ENCODE data around the gene SLC37A1. TPM values are rescaled to one million over a fixed set of nuclear protein-coding genes. Genes with fewer than 3 reads are reported as not detected.

Gene SLC37A1
- total and polyA plus RNA-seq, 9 of the 15 experiments (the other 6 are each of a cell fraction or from before 2014, with no cell fraction given), result 0.06 to 3.4 (median 0.40) TPM

DNA sequence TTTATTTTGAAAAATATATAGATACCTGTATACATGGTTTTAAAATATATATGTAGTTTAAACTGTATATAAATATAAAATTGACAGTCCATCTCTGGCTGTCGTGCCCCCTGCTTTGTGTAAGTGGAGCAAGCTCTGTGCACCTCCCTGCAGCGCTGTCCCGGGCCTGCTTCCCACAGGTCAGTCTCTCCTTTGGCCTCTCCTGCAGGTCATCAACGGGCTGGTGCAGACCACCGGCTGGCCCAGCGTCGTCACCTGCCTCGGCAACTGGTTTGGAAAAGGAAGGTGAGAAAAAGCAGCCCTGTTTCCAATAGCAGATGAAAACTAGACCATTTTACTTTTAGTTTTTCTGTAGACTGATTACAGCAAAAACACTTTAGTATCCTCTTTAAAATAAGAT is 28.5 kb downstream of the SLC37A1 start:
- ChIA-PET CTCF (ENCODE audit: low intra/inter-chr PET ratio) (no interaction called here), POLR2A (interaction anchor here (0.8 kb wide), 1 partner anchor 30 kb away, joined by 4 read pairs; no protein-coding TSS in a partner anchor)

DNA sequence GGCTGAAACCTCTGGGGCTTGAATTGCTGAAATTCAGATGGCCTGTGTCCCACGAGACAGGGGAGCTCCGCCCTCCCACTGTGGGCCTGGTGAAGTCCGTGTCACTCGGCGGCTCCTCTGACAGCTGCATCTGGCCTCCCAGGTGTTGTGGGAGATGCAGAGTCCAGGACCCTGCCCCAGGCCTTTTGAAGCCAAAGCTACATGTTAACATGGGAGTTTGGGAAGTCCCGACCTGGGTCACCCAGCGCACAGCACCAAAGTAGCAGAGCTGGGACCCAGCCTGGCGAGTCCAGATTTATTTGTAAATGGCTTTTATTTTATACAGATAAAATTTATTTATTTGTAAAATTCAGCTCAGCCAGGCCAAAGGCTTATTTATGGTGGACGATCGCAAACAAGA is 28.9 kb downstream of the SLC37A1 start:
- H3K9me3 ChIP-seq (replicated peaks; ENCODE audit: control insufficient read depth, insufficient read depth, low read depth, low read length), result no peaks in the 10 kb centered on the region
- ATAC-seq (no peak), FAIRE-seq (no peak), DNase-seq (ENCODE audit: extremely low read depth in 1 of 4, low spot score in 3 of 4) (no peak)
- H3K27ac ChIP-seq (ENCODE audit: extremely low read depth, low read depth, low read length), result no peak overlapping the region
- H3K4me1 ChIP-seq (replicated peaks in 1 of 2; ENCODE audit: control insufficient read depth in 2 of 2, insufficient read depth in 2 of 2, low read length in 2 of 2), result peaks cover 49 to 54% of the 10 kb centered on the region in 2 experiments
- in situ Hi-C loops (cut with MboI), result no loop called here
- H3K79me2 ChIP-seq (ENCODE audit: control insufficient read depth, insufficient read depth, low read length), result no peaks in the 10 kb centered on the region
- H3K4me3 ChIP-seq, result no peak overlapping the region
- intact Hi-C loops (cut with micrococcal nuclease), result loop anchor here (5.0 kb wide), 1 partner anchor 50 kb away; no protein-coding TSS in a partner anchor
- H3K9me1 ChIP-seq (ENCODE audit: control insufficient read depth, insufficient read depth, low read length), result peaks cover 2% of the 10 kb centered on the region
- no peak overlapping the region for H3K4me2 ChIP-seq (ENCODE audit: insufficient read depth, low read length)
- peak overlapping the region; percentile 21; the same call in 1 of the 2 replicates for H2AFZ ChIP-seq (ENCODE audit: low read depth, low read length)
- H3K36me3 ChIP-seq (ENCODE audit: control insufficient read depth, insufficient read depth, low read length), result no peaks in the 10 kb centered on the region
- ChIA-PET CTCF (ENCODE audit: low intra/inter-chr PET ratio) (no interaction called here), POLR2A (interaction anchor here (0.6 kb wide), 1 partner anchor 64 kb away, joined by 3 read pairs; no protein-coding TSS in a partner anchor)
- 0 out of 2 replicates have a peak, but pooled peaks cover 3% of the 10 kb centered on the region for H4K20me1 ChIP-seq (replicated peaks; ENCODE audit: control insufficient read depth, insufficient read depth, low read length)
- no peak for TF ChIP-seq MED1 (CRISPR knock-in tag; IDR thresholded peaks at IDR 0.05; ENCODE audit: borderline replicate concordance)
- TF ChIP-seq, protein P1, sequence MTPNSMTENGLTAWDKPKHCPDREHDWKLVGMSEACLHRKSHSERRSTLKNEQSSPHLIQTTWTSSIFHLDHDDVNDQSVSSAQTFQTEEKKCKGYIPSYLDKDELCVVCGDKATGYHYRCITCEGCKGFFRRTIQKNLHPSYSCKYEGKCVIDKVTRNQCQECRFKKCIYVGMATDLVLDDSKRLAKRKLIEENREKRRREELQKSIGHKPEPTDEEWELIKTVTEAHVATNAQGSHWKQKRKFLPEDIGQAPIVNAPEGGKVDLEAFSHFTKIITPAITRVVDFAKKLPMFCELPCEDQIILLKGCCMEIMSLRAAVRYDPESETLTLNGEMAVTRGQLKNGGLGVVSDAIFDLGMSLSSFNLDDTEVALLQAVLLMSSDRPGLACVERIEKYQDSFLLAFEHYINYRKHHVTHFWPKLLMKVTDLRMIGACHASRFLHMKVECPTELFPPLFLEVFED (CRISPR knock-in tag; conservative IDR thresholded peaks at IDR 0.05), result no peak
- no peak for TF ChIP-seq CAMTA2 (CRISPR knock-in tag; conservative IDR thresholded peaks at IDR 0.05)
- TF ChIP-seq, protein P2, sequence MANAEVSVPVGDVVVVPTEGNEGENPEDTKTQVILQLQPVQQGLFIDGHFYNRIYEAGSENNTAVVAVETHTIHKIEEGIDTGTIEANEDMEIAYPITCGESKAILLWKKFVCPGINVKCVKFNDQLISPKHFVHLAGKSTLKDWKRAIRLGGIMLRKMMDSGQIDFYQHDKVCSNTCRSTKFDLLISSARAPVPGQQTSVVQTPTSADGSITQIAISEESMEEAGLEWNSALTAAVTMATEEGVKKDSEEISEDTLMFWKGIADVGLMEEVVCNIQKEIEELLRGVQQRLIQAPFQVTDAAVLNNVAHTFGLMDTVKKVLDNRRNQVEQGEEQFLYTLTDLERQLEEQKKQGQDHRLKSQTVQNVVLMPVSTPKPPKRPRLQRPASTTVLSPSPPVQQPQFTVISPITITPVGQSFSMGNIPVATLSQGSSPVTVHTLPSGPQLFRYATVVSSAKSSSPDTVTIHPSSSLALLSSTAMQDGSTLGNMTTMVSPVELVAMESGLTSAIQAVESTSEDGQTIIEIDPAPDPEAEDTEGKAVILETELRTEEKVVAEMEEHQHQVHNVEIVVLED (CRISPR knock-in tag; IDR thresholded peaks at IDR 0.05), result no peak
- TF ChIP-seq, protein P3, sequence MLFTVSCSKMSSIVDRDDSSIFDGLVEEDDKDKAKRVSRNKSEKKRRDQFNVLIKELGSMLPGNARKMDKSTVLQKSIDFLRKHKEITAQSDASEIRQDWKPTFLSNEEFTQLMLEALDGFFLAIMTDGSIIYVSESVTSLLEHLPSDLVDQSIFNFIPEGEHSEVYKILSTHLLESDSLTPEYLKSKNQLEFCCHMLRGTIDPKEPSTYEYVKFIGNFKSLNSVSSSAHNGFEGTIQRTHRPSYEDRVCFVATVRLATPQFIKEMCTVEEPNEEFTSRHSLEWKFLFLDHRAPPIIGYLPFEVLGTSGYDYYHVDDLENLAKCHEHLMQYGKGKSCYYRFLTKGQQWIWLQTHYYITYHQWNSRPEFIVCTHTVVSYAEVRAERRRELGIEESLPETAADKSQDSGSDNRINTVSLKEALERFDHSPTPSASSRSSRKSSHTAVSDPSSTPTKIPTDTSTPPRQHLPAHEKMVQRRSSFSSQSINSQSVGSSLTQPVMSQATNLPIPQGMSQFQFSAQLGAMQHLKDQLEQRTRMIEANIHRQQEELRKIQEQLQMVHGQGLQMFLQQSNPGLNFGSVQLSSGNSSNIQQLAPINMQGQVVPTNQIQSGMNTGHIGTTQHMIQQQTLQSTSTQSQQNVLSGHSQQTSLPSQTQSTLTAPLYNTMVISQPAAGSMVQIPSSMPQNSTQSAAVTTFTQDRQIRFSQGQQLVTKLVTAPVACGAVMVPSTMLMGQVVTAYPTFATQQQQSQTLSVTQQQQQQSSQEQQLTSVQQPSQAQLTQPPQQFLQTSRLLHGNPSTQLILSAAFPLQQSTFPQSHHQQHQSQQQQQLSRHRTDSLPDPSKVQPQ (CRISPR knock-in tag; IDR thresholded peaks at IDR 0.05; ENCODE audit: borderline replicate concordance), result no peak
- no peak for TF ChIP-seq IFI16 (CRISPR knock-in tag; IDR thresholded peaks at IDR 0.05)
- no peak for TF ChIP-seq GTF2E2 (tag; IDR thresholded peaks at IDR 0.05)
- no peak for TF ChIP-seq TSC22D4 (tag; IDR thresholded peaks at IDR 0.05)
- H3K27me3 ChIP-seq (ENCODE audit: control insufficient read depth in 2 of 2, insufficient read depth in 2 of 2, low read length in 2 of 2), result peaks cover 8 to 18% of the 10 kb centered on the region in 2 experiments; a peak in 3 of 5 replicates
- no TSS peak for BruUV-seq (replicated peaks)
- WGBS (ENCODE audit: insufficient coverage, low coverage, missing lambda C conversion rate), result 52% methylated on average over 10 of the region's 10 CpGs
- H3K9ac ChIP-seq (ENCODE audit: insufficient read depth in 1 of 2, low read depth in 2 of 2, low read length in 2 of 2), result no peak overlapping the region

More for the DNA sequence above, 28.5 kb downstream of the SLC37A1 start:
- ATAC-seq (no peak), DNase-seq (ENCODE audit: extremely low read depth in 1 of 4, low spot score in 3 of 4) (no peak), FAIRE-seq (no peak)
- in situ Hi-C loops (cut with MboI), result no loop called here
- no peaks in the 10 kb centered on the region for H3K9me3 ChIP-seq (replicated peaks; ENCODE audit: control insufficient read depth, insufficient read depth, low read depth, low read length)
- H3K9me1 ChIP-seq (ENCODE audit: control insufficient read depth, insufficient read depth, low read length), result no peaks in the 10 kb centered on the region
- H3K27me3 ChIP-seq (ENCODE audit: control insufficient read depth in 2 of 2, insufficient read depth in 2 of 2, low read length in 2 of 2), result peaks cover 8 to 18% of the 10 kb centered on the region in 2 experiments; a peak in 3 of 5 replicates
- no peak overlapping the region for H3K27ac ChIP-seq (ENCODE audit: extremely low read depth, low read depth, low read length)
- peak overlapping the region; percentile 21; the same call in 1 of the 2 replicates for H2AFZ ChIP-seq (ENCODE audit: low read depth, low read length)
- no TSS peak for BruUV-seq (replicated peaks)
- WGBS (ENCODE audit: insufficient coverage, low coverage, missing lambda C conversion rate), result 52% methylated on average over 8 of the region's 8 CpGs
- no peak overlapping the region for H3K9ac ChIP-seq (ENCODE audit: insufficient read depth in 1 of 2, low read depth in 2 of 2, low read length in 2 of 2)
- no peaks in the 10 kb centered on the region for H3K36me3 ChIP-seq (ENCODE audit: control insufficient read depth, insufficient read depth, low read length)
- no peaks in the 10 kb centered on the region for H3K79me2 ChIP-seq (ENCODE audit: control insufficient read depth, insufficient read depth, low read length)
- TF ChIP-seq MIER1 (IDR thresholded peaks at IDR 0.05; ENCODE audit: low read depth) (no peak), RFX7 (CRISPR knock-in tag; IDR thresholded peaks at IDR 0.05) (no peak), FOXM1 (IDR thresholded peaks at IDR 0.05; ENCODE audit: low read depth) (no peak), FOXM1 (CRISPR knock-in tag; IDR thresholded peaks at IDR 0.05; ENCODE audit: low read depth) (no peak)
- peaks cover 45 to 50% of the 10 kb centered on the region in 2 experiments for H3K4me1 ChIP-seq (replicated peaks in 1 of 2; ENCODE audit: control insufficient read depth in 2 of 2, insufficient read depth in 2 of 2, low read length in 2 of 2)
- intact Hi-C loops (cut with micrococcal nuclease), result loop anchor here (5.0 kb wide), 1 partner anchor 50 kb away; no protein-coding TSS in a partner anchor
- no peak overlapping the region for H3K4me2 ChIP-seq (ENCODE audit: insufficient read depth, low read length)
- H3K4me3 ChIP-seq, result no peak overlapping the region
- 0 out of 2 replicates have a peak, but pooled peaks cover 3% of the 10 kb centered on the region for H4K20me1 ChIP-seq (replicated peaks; ENCODE audit: control insufficient read depth, insufficient read depth, low read length)

Measured in K562 (cell line).